H1 (cell line): ENCODE measurements around the gene MTX1. TPM values are rescaled to one million over a fixed set of nuclear protein-coding genes. Genes with fewer than 3 reads are reported as not detected.

Source experiments
- CHD2 ChIP-seq: IDR thresholded peaks from 2 replicates; pipeline ENCODE4 v1.6.1; 2012; ENCODE audit warnings: low read length, improper control_type of control experiment
- CTBP2 ChIP-seq: IDR thresholded peaks from 2 replicates; pipeline ENCODE4 v1.7.0; 2011; ENCODE audit warnings: borderline replicate concordance, mild to moderate bottlenecking, moderate library complexity, mixed read lengths, low read length; ENCODE audit not compliant: insufficient read depth, insufficient read length
- JUND ChIP-seq: IDR thresholded peaks from 2 replicates; pipeline ENCODE4 v1.6.1; 2011; ENCODE audit warnings: mild to moderate bottlenecking, improper control_type of control experiment, low read length
- NRF1 ChIP-seq: IDR thresholded peaks from 2 replicates; pipeline ENCODE4 v1.6.1; 2011; ENCODE audit warnings: mild to moderate bottlenecking, low read depth, low read length, improper control_type of control experiment
- POLR2AphosphoS5 ChIP-seq: IDR thresholded peaks from 2 replicates; pipeline ENCODE4 v1.6.1; 2011; ENCODE audit warnings: low read depth, low read length
- RAD21 ChIP-seq, 2 experiments: IDR thresholded peaks in 1 of 2; conservative IDR thresholded peaks in 1 of 2; 2 replicates each; pipeline ENCODE4 v1.6.1; 2011; ENCODE audit warnings: low read depth in 2 of 2, low read length in 2 of 2, improper control_type of control experiment in 1 of 2, inconsistent platforms in 1 of 2, mild to moderate bottlenecking in 1 of 2, moderate library complexity in 1 of 2
- RFX5 ChIP-seq: IDR thresholded peaks from 2 replicates; pipeline ENCODE4 v1.6.1; 2011; ENCODE audit warnings: low read depth, low read length, improper control_type of control experiment, borderline replicate concordance
- SIX5 ChIP-seq: IDR thresholded peaks from 2 replicates; pipeline ENCODE4 v1.6.1; 2011; ENCODE audit warnings: mild to moderate bottlenecking, low read depth, low read length
- TAF1 ChIP-seq: IDR thresholded peaks from 2 replicates; pipeline ENCODE4 v1.6.1; 2011; ENCODE audit warnings: mild to moderate bottlenecking, low read depth, low read length
- polyA plus RNA-seq, 7 experiments: library from polyadenylated mRNA; depleted of rRNA in 3 of 7; stranded (reverse) in 5 of 7; unstranded in 2 of 7; fragments of >200 nt in 5 of 7; fragments of 200-250 nt in 2 of 7; gene quantifications; 1 replicate in 5 of 7; 2 replicates in 1 of 7; 4 replicates in 1 of 7; pipeline versions ENCODE4 v1.2.1 to v1.2.3, GENCODE V29; 2011 to 2013; ENCODE audit warnings: missing spikeins in 2 of 7, mixed read lengths in 2 of 7
- total RNA-seq: library from RNA; stranded (reverse); fragmentation: NEBNext Ultra II Directional; extraction: Animal tissue kit (Norgen Biotek cat#: 25700); gene quantifications from 2 replicates; pipeline ENCODE4 v1.2.1, GENCODE V29; 2021
- TF ChIP-seq, protein P1 (sequence below): fragments of 300-600 bp; sonication (generic); IDR thresholded peaks from 2 replicates; pipeline ENCODE4 v1.7.1; 2012; ENCODE audit warnings: low read length, moderate library complexity, mild to moderate bottlenecking, inconsistent platforms; ENCODE audit not compliant: insufficient replicate concordance

The MTX1 gene
- total and polyA plus RNA-seq, 2 of the 8 experiments (the other 6 are each of a cell fraction or from before 2014, with no cell fraction given): 47.9 to 131 TPM

DNA sequence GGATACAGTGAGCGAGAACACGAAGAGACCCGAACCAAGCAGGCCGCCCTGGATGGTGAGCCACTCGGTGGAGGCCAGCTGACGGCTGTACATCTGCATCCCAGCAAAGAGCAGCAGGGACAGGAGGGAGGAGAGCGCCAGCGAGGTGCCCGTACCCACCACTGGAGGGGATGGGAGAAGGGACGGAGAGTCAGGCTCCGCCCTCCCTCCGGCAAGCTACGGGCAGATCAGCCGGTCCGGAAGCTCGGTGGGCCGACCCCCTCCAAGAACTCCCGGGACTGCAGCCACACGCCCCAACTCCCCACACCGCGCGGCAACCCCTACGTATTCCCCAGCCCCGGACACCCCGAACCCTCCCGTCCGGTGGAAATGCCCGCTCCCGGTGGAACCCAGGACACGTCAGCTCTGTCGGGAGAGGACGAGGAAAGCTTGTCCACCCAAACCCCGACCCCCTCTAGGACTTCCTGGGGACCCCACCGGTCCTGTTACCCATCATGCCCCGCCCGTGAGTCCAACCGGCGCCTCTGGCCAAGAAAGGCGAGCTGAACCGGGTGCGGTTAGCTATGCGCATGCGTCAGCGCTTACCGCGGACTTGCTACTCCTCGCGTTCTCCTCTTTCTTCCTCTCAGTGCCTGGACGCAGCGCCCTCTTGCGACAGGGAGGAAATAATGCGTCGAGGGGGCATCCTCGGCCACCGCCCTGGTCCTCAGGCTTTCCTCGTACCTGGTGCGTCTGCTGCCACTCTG, 35.6 kb upstream of the MTX1 start, which contains the start of gene KRTCAP2 (continued):
- TF ChIP-seq, protein P1, sequence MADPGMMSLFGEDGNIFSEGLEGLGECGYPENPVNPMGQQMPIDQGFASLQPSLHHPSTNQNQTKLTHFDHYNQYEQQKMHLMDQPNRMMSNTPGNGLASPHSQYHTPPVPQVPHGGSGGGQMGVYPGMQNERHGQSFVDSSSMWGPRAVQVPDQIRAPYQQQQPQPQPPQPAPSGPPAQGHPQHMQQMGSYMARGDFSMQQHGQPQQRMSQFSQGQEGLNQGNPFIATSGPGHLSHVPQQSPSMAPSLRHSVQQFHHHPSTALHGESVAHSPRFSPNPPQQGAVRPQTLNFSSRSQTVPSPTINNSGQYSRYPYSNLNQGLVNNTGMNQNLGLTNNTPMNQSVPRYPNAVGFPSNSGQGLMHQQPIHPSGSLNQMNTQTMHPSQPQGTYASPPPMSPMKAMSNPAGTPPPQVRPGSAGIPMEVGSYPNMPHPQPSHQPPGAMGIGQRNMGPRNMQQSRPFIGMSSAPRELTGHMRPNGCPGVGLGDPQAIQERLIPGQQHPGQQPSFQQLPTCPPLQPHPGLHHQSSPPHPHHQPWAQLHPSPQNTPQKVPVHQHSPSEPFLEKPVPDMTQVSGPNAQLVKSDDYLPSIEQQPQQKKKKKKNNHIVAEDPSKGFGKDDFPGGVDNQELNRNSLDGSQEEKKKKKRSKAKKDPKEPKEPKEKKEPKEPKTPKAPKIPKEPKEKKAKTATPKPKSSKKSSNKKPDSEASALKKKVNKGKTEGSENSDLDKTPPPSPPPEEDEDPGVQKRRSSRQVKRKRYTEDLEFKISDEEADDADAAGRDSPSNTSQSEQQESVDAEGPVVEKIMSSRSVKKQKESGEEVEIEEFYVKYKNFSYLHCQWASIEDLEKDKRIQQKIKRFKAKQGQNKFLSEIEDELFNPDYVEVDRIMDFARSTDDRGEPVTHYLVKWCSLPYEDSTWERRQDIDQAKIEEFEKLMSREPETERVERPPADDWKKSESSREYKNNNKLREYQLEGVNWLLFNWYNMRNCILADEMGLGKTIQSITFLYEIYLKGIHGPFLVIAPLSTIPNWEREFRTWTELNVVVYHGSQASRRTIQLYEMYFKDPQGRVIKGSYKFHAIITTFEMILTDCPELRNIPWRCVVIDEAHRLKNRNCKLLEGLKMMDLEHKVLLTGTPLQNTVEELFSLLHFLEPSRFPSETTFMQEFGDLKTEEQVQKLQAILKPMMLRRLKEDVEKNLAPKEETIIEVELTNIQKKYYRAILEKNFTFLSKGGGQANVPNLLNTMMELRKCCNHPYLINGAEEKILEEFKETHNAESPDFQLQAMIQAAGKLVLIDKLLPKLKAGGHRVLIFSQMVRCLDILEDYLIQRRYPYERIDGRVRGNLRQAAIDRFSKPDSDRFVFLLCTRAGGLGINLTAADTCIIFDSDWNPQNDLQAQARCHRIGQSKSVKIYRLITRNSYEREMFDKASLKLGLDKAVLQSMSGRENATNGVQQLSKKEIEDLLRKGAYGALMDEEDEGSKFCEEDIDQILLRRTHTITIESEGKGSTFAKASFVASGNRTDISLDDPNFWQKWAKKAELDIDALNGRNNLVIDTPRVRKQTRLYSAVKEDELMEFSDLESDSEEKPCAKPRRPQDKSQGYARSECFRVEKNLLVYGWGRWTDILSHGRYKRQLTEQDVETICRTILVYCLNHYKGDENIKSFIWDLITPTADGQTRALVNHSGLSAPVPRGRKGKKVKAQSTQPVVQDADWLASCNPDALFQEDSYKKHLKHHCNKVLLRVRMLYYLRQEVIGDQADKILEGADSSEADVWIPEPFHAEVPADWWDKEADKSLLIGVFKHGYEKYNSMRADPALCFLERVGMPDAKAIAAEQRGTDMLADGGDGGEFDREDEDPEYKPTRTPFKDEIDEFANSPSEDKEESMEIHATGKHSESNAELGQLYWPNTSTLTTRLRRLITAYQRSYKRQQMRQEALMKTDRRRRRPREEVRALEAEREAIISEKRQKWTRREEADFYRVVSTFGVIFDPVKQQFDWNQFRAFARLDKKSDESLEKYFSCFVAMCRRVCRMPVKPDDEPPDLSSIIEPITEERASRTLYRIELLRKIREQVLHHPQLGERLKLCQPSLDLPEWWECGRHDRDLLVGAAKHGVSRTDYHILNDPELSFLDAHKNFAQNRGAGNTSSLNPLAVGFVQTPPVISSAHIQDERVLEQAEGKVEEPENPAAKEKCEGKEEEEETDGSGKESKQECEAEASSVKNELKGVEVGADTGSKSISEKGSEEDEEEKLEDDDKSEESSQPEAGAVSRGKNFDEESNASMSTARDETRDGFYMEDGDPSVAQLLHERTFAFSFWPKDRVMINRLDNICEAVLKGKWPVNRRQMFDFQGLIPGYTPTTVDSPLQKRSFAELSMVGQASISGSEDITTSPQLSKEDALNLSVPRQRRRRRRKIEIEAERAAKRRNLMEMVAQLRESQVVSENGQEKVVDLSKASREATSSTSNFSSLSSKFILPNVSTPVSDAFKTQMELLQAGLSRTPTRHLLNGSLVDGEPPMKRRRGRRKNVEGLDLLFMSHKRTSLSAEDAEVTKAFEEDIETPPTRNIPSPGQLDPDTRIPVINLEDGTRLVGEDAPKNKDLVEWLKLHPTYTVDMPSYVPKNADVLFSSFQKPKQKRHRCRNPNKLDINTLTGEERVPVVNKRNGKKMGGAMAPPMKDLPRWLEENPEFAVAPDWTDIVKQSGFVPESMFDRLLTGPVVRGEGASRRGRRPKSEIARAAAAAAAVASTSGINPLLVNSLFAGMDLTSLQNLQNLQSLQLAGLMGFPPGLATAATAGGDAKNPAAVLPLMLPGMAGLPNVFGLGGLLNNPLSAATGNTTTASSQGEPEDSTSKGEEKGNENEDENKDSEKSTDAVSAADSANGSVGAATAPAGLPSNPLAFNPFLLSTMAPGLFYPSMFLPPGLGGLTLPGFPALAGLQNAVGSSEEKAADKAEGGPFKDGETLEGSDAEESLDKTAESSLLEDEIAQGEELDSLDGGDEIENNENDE: no peak
- TF ChIP-seq JUND (0 out of 2 replicates have a peak, but pooled peaks have one; percentile 35), CTBP2 (no peak), TAF1 (peak; percentile 52), NRF1 (peak; percentile 97), SIX5 (no peak), RAD21 (IDR thresholded peaks at IDR 0.05 in 1 of 2, conservative IDR thresholded peaks at IDR 0.05 in 1 of 2; ENCODE audit: low read depth in 2 of 2, low read length in 2 of 2) (peak; percentile 22 to 44; a peak in 3 of 4 replicates), POLR2AphosphoS5 (no peak; the same call in 1 of the 2 replicates), RFX5 (no peak), CHD2 (peak; percentile 47; the same call in 1 of the 2 replicates)
